ENCODE measurements around the gene RBSN. TPM values are rescaled to one million over a fixed set of nuclear protein-coding genes. Genes with fewer than 3 reads are reported as not detected.
A peak's percentile ranks its signal among the peaks of the same experiment; 100 is the strongest.
"Not testable (repeated sequence)": the region's sequence is repeated elsewhere in the genome, so short reads cannot be mapped to it uniquely, and the experiment has no call there.

RBSN gene
- total RNA-seq (10 to 100 TPM; 33.2 to 34.7 TPM), polyA plus RNA-seq (10 to 100 TPM; 11.4 to 21.4 TPM)

GRCh38 chr3:15098503-15099363, at the start of gene RBSN:
RBSN (minus strand) TSS chr3:15099148; CDS start chr3:15096120, 3,028 bp downstream.
- intact Hi-C loops (cut with micrococcal nuclease) = loop anchor here (1.0 to 2.0 kb wide), 7 partner anchors 33 to 1166 kb away; partner anchors contain the start of genes BTD, CAPN7, CCDC174 and DPH3
- H3K4me3 ChIP-seq (ENCODE audit: low read length in 2 of 2) = peak within 1 kb of the TSS; percentile 61 to 73
- POLR2A ChIA-PET (ENCODE audit: partially characterized antibody) = interaction anchor here (0.6 to 2.8 kb wide), 17 partner anchors 9 to 1979 kb away, joined by 3 to 37 read pairs (median 6); partner anchors contain the start of genes BTD, CAPN7, CCDC174 and CHCHD4

GRCh38 chr3:15148614-15149013, 49.7 kb upstream of the RBSN start:
- ChIA-PET POLR2A (ENCODE audit: partially characterized antibody) (no interaction called here), CTCF (ENCODE audit: partially characterized antibody) (no interaction called here)
- Mint-ChIP-seq H3K4me1 (no peaks in the 10 kb centered on the region), H3K27me3 (peaks cover 18 to 26% of the 10 kb centered on the region in 2 donors), H3K36me3 (no peaks in the 10 kb centered on the region), H3K9me3 (no peaks in the 10 kb centered on the region), H3K27ac (no peak overlapping the region), H3K4me3 (no peak overlapping the region)
- Histone ChIP-seq H3K4me3 (ENCODE audit: low read length in 2 of 2) (no peak overlapping the region), H3K9me3 (ENCODE audit: control insufficient read depth in 1 of 2, low read length in 2 of 2) (no peaks in the 10 kb centered on the region), H3K27ac (ENCODE audit: low read depth, low read length) (no peak overlapping the region), H3K4me1 (ENCODE audit: insufficient read depth, low read length) (no peaks in the 10 kb centered on the region), H3K27me3 (ENCODE audit: insufficient read depth, low read length) (no peaks in the 10 kb centered on the region), H3K36me3 (ENCODE audit: insufficient read depth, low read length) (no peaks in the 10 kb centered on the region)
- DNase-seq = peak in 1 of 5 donors; percentile 20
- intact Hi-C loops (cut with micrococcal nuclease) = no loop called here

More at GRCh38 chr3:15098503-15099363, at the start of gene RBSN:
- H3K27ac ChIP-seq (ENCODE audit: low read depth, low read length) = peak within 1 kb of the TSS; percentile 95
- H3K27ac Mint-ChIP-seq = peak within 1 kb of the TSS; percentile 89 to 99 (median 99)
- peaks cover 23% of the 10 kb centered on the region for H3K36me3 ChIP-seq (ENCODE audit: insufficient read depth, low read length)
- peaks cover 1 to 2% of the 10 kb centered on the region in 2 donors for H3K27me3 Mint-ChIP-seq
- H3K27me3 ChIP-seq (ENCODE audit: insufficient read depth, low read length) = no peaks in the 10 kb centered on the region
- DNase-seq = peak; percentile 96 to 98 (median 96)
- peaks cover 19 to 35% (median 27%) of the 10 kb centered on the region in 4 donors for H3K4me1 Mint-ChIP-seq
- H3K4me3 Mint-ChIP-seq = peak within 1 kb of the TSS; percentile 88 to 99 (median 96)
- H3K9me3 Mint-ChIP-seq = peaks cover 0 to 5% (median 0%) of the 10 kb centered on the region in 8 donors
- H3K36me3 Mint-ChIP-seq = peaks cover 13 to 41% of the 10 kb centered on the region in 2 donors
- no peaks in the 10 kb centered on the region for H3K9me3 ChIP-seq (ENCODE audit: control insufficient read depth in 1 of 2, low read length in 2 of 2)
- peaks cover 22% of the 10 kb centered on the region for H3K4me1 ChIP-seq (ENCODE audit: insufficient read depth, low read length)
- CTCF ChIA-PET (ENCODE audit: partially characterized antibody) = interaction anchor here (0.9 to 3.9 kb wide), 7 partner anchors 8 to 447 kb away, joined by 3 to 15 read pairs (median 4); partner anchors contain the start of genes CCDC174 and NR2C2

GRCh38 chr3:15136885-15137284, 37.9 kb upstream of the RBSN start:
- H3K36me3 ChIP-seq (ENCODE audit: insufficient read depth, low read length); DNase-seq; H3K27me3 ChIP-seq (ENCODE audit: insufficient read depth, low read length); H3K27ac ChIP-seq (ENCODE audit: low read depth, low read length); H3K27ac Mint-ChIP-seq; H3K9me3 Mint-ChIP-seq; H3K36me3 Mint-ChIP-seq; H3K4me3 ChIP-seq (ENCODE audit: low read length in 2 of 2); CTCF ChIA-PET (ENCODE audit: partially characterized antibody); POLR2A ChIA-PET (ENCODE audit: partially characterized antibody); H3K4me1 Mint-ChIP-seq; H3K9me3 ChIP-seq (ENCODE audit: control insufficient read depth in 1 of 2, low read length in 2 of 2); H3K4me1 ChIP-seq (ENCODE audit: insufficient read depth, low read length); intact Hi-C loops (cut with micrococcal nuclease); H3K4me3 Mint-ChIP-seq: not testable (repeated sequence)
- peaks cover 25 to 26% of the 10 kb centered on the region in 2 donors for H3K27me3 Mint-ChIP-seq

GRCh38 chr3:15134968-15135367, 36.0 kb upstream of the RBSN start:
- H3K9me3 ChIP-seq (ENCODE audit: control insufficient read depth in 1 of 2, low read length in 2 of 2); H3K27ac Mint-ChIP-seq; H3K27ac ChIP-seq (ENCODE audit: low read depth, low read length); H3K9me3 Mint-ChIP-seq; H3K36me3 Mint-ChIP-seq; H3K4me3 ChIP-seq (ENCODE audit: low read length in 2 of 2); H3K27me3 ChIP-seq (ENCODE audit: insufficient read depth, low read length); POLR2A ChIA-PET (ENCODE audit: partially characterized antibody); H3K36me3 ChIP-seq (ENCODE audit: insufficient read depth, low read length); H3K4me1 Mint-ChIP-seq; H3K4me1 ChIP-seq (ENCODE audit: insufficient read depth, low read length); CTCF ChIA-PET (ENCODE audit: partially characterized antibody); H3K4me3 Mint-ChIP-seq; DNase-seq; intact Hi-C loops (cut with micrococcal nuclease): not testable (repeated sequence)
- peaks cover 23 to 25% of the 10 kb centered on the region in 2 donors for H3K27me3 Mint-ChIP-seq

GRCh38 chr3:15128403-15128802, 29.5 kb upstream of the RBSN start:
- intact Hi-C loops (cut with micrococcal nuclease); CTCF ChIA-PET (ENCODE audit: partially characterized antibody); H3K4me1 Mint-ChIP-seq; H3K36me3 Mint-ChIP-seq; H3K36me3 ChIP-seq (ENCODE audit: insufficient read depth, low read length); H3K27ac ChIP-seq (ENCODE audit: low read depth, low read length); H3K4me1 ChIP-seq (ENCODE audit: insufficient read depth, low read length); H3K27me3 ChIP-seq (ENCODE audit: insufficient read depth, low read length); H3K9me3 Mint-ChIP-seq; DNase-seq; H3K4me3 Mint-ChIP-seq; POLR2A ChIA-PET (ENCODE audit: partially characterized antibody); H3K4me3 ChIP-seq (ENCODE audit: low read length in 2 of 2); H3K9me3 ChIP-seq (ENCODE audit: control insufficient read depth in 1 of 2, low read length in 2 of 2); H3K27ac Mint-ChIP-seq: not testable (repeated sequence)
- peaks cover 11 to 12% of the 10 kb centered on the region in 2 donors for H3K27me3 Mint-ChIP-seq

GRCh38 chr3:15126975-15127374, 28.0 kb upstream of the RBSN start:
- peaks cover 6 to 11% of the 10 kb centered on the region in 2 donors for H3K27me3 Mint-ChIP-seq
- H3K27ac Mint-ChIP-seq; H3K4me1 ChIP-seq (ENCODE audit: insufficient read depth, low read length); CTCF ChIA-PET (ENCODE audit: partially characterized antibody); H3K27ac ChIP-seq (ENCODE audit: low read depth, low read length); H3K36me3 Mint-ChIP-seq; H3K9me3 Mint-ChIP-seq; H3K4me1 Mint-ChIP-seq; POLR2A ChIA-PET (ENCODE audit: partially characterized antibody); intact Hi-C loops (cut with micrococcal nuclease); H3K36me3 ChIP-seq (ENCODE audit: insufficient read depth, low read length); H3K9me3 ChIP-seq (ENCODE audit: control insufficient read depth in 1 of 2, low read length in 2 of 2); DNase-seq; H3K27me3 ChIP-seq (ENCODE audit: insufficient read depth, low read length); H3K4me3 ChIP-seq (ENCODE audit: low read length in 2 of 2): not testable (repeated sequence)
- peak overlapping the region in 1 of 8 donors; percentile 13 for H3K4me3 Mint-ChIP-seq

GRCh38 chr3:15122398-15122797, 23.4 kb upstream of the RBSN start:
- no peak for DNase-seq
- no peaks in the 10 kb centered on the region for H3K36me3 Mint-ChIP-seq
- peaks cover 0 to 5% (median under 1%) of the 10 kb centered on the region in 4 donors for H3K4me1 Mint-ChIP-seq
- Histone ChIP-seq H3K4me1 (ENCODE audit: insufficient read depth, low read length) (no peaks in the 10 kb centered on the region), H3K36me3 (ENCODE audit: insufficient read depth, low read length) (no peaks in the 10 kb centered on the region), H3K4me3 (ENCODE audit: low read length in 2 of 2) (no peak overlapping the region), H3K9me3 (ENCODE audit: control insufficient read depth in 1 of 2, low read length in 2 of 2) (no peaks in the 10 kb centered on the region), H3K27me3 (ENCODE audit: insufficient read depth, low read length) (no peaks in the 10 kb centered on the region), H3K27ac (ENCODE audit: low read depth, low read length) (no peak overlapping the region)
- intact Hi-C loops (cut with micrococcal nuclease) = no loop called here
- ChIA-PET CTCF (ENCODE audit: partially characterized antibody) (no interaction called here), POLR2A (ENCODE audit: partially characterized antibody) (no interaction called here)
- H3K27ac Mint-ChIP-seq = no peak overlapping the region
- peaks cover 2 to 3% of the 10 kb centered on the region in 2 donors for H3K27me3 Mint-ChIP-seq
- H3K4me3 Mint-ChIP-seq = no peak overlapping the region
- H3K9me3 Mint-ChIP-seq = peaks cover 0 to 4% (median 0%) of the 10 kb centered on the region in 8 donors
